PFSK-1 (cell line): Measurements from ENCODE around the gene IVNS1ABP. TPM values are rescaled to one million over a fixed set of nuclear protein-coding genes. Genes with fewer than 3 reads are reported as not detected.

Experiments
- FOXP2 ChIP-seq: optimal IDR thresholded peaks from 2 replicates; pipeline ENCODE3; 2011; ENCODE audit warnings: borderline replicate concordance, control low read depth, inconsistent platforms; ENCODE audit not compliant: insufficient read depth; ENCODE audit errors: extremely low read length, extremely low read depth
- POLR2AphosphoS5 ChIP-seq: IDR thresholded peaks from 2 replicates; pipeline ENCODE4 v1.6.1; 2012; ENCODE audit warnings: low read depth, mild to moderate bottlenecking, control low read depth, low read length, moderate library complexity
- REST ChIP-seq, 2 experiments: IDR thresholded peaks; 2 replicates each; pipeline versions ENCODE4 v1.6.1 to v1.8.0; 2011 to 2012; ENCODE audit warnings: low read depth in 2 of 2, low read length in 2 of 2, control low read depth in 1 of 2, inconsistent platforms in 1 of 2, mild to moderate bottlenecking in 1 of 2, moderate library complexity in 1 of 2; ENCODE audit not compliant: insufficient read depth in 1 of 2
- SIN3A ChIP-seq: IDR thresholded peaks from 2 replicates; pipeline ENCODE4 v1.6.1; 2012; ENCODE audit warnings: mild to moderate bottlenecking, low read length, moderate library complexity, borderline replicate concordance; ENCODE audit not compliant: insufficient read depth
- TAF1 ChIP-seq: IDR thresholded peaks from 2 replicates; pipeline ENCODE4 v1.6.1; 2012; ENCODE audit warnings: low read length, control low read depth, borderline replicate concordance; ENCODE audit not compliant: insufficient read depth
- polyA plus RNA-seq: library from polyadenylated mRNA; unstranded; fragments of >200 nt; gene quantifications from one replicate; pipeline ENCODE4 v1.2.1, GENCODE V29; 2012; ENCODE audit warnings: low read depth, missing spikeins; ENCODE audit not compliant: insufficient read length

Gene IVNS1ABP
- polyA plus RNA-seq, result 50.4 TPM

- no peak for TF ChIP-seq REST (IDR thresholded peaks at IDR 0.05; ENCODE audit: insufficient read depth in 1 of 2, low read depth in 2 of 2, low read length in 2 of 2)
- TF ChIP-seq POLR2AphosphoS5, result peak; percentile 94
- TF ChIP-seq FOXP2, result peak; percentile 62
- TF ChIP-seq TAF1, result peak; percentile 91
- 0 out of 2 replicates have a peak, but pooled peaks have one; percentile 6 for TF ChIP-seq SIN3A
Measured at GRCh38 chr1:185317034-185317885, at the start of gene IVNS1ABP. TSS of gene IVNS1ABP (minus strand) at chr1:185317243. CDS start at chr1:185309493, 7,750 bp downstream.

GRCh38 chr1:185365951-185366350, 48.9 kb upstream of the IVNS1ABP start:
- no peak for TF ChIP-seq SIN3A
- no peak for TF ChIP-seq TAF1
- no peak for TF ChIP-seq REST (IDR thresholded peaks at IDR 0.05; ENCODE audit: insufficient read depth in 1 of 2, low read depth in 2 of 2, low read length in 2 of 2)
- TF ChIP-seq POLR2AphosphoS5, result no peak
- TF ChIP-seq FOXP2, result no peak

DNA sequence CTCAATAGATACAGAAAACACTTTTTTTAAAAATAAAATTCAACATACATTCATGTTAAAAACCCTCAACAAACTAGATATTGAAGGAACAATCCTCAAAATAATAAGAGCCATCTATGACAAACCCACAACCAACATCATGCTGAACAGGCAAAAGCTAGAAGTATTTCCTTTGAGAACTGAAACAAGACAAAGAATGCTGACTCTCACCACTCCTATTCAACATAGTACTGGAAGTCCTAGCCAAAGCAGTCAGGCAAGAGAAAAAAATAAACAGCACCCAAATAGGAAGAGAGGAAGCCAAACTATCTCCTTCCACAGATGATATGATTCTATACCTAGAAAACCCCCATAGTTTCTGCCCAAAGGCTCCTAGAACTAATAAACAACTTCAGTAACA, 46.2 kb upstream of the IVNS1ABP start:
- no peak for TF ChIP-seq FOXP2
- no peak for TF ChIP-seq TAF1
- no peak for TF ChIP-seq POLR2AphosphoS5
- no peak for TF ChIP-seq REST (IDR thresholded peaks at IDR 0.05; ENCODE audit: insufficient read depth in 1 of 2, low read depth in 2 of 2, low read length in 2 of 2)
- TF ChIP-seq SIN3A, result no peak

DNA sequence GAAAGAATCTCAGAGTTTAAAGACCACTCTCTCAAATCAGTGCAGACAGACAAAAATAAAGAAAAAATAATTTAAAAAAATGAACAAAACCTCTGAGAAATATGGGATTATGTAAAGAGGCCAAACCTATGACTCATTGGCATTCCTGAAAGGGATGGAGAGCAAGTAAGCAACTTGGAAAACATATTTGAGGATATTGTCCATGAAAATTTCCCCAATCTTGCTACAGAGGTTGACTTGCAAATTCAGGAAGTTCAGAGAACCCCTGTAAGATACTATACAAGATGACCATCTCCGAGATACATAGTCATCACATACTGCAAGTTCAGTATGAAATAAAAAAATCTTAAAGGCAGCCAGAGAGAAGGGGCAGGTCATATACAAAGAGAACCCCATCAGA, 43.7 kb upstream of the IVNS1ABP start:
- no peak for TF ChIP-seq TAF1
- TF ChIP-seq FOXP2, result no peak
- no peak for TF ChIP-seq REST (IDR thresholded peaks at IDR 0.05; ENCODE audit: insufficient read depth in 1 of 2, low read depth in 2 of 2, low read length in 2 of 2)
- TF ChIP-seq POLR2AphosphoS5, result no peak

DNA sequence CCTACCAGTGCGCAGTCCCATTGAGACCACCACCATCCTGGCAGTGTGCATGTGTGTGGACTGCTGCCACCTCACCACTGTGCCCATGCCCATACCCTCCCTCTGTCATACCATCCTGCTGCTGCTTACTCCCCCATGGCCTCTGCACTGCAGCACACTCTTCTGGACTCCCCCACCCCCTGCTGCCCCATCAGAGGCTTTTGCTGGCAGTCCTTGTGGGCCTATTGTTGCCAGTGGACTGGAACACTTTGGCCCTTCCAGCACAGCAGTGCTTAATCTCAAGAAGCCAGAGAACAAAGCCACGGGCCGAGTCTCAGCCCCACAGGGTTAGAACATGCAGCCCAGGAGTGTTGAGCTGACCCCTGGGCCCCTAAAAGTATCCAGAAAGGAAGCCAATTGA, 41.9 kb upstream of the IVNS1ABP start:
- TF ChIP-seq FOXP2, result no peak
- TF ChIP-seq SIN3A, result no peak
